ENCODE data around the gene TWIST2. TPM values are rescaled to one million over a fixed set of nuclear protein-coding genes. Genes with fewer than 3 reads are reported as not detected.

Gene TWIST2
- total and polyA plus RNA-seq, 9 of the 15 experiments (the other 6 are each of a cell fraction or from before 2014, with no cell fraction given): not detected

- TF ChIP-seq MTA1 (IDR thresholded peaks at IDR 0.05; ENCODE audit: borderline replicate concordance) (no peak), ZNF445 (CRISPR knock-in tag; IDR thresholded peaks at IDR 0.05; ENCODE audit: low read depth) (no peak), DEAF1 (CRISPR knock-in tag; IDR thresholded peaks at IDR 0.05) (no peak), MYNN (IDR thresholded peaks at IDR 0.05) (no peak), MYNN (CRISPR knock-in tag; IDR thresholded peaks at IDR 0.05) (no peak), ZNF785 (CRISPR knock-in tag; IDR thresholded peaks at IDR 0.05) (no peak), ZNF778 (CRISPR knock-in tag; IDR thresholded peaks at IDR 0.05) (no peak), ZNF224 (CRISPR knock-in tag; IDR thresholded peaks at IDR 0.05) (peak; percentile 93), ETV6 (IDR thresholded peaks at IDR 0.05; ENCODE audit: borderline replicate concordance in 1 of 2, low read depth in 2 of 2, low read length in 1 of 2) (no peak), ETV6 (CRISPR knock-in tag; IDR thresholded peaks at IDR 0.05; ENCODE audit: borderline replicate concordance) (peak; percentile 98), ZNF316 (IDR thresholded peaks at IDR 0.05) (no peak)
- TF ChIP-seq, protein P1, sequence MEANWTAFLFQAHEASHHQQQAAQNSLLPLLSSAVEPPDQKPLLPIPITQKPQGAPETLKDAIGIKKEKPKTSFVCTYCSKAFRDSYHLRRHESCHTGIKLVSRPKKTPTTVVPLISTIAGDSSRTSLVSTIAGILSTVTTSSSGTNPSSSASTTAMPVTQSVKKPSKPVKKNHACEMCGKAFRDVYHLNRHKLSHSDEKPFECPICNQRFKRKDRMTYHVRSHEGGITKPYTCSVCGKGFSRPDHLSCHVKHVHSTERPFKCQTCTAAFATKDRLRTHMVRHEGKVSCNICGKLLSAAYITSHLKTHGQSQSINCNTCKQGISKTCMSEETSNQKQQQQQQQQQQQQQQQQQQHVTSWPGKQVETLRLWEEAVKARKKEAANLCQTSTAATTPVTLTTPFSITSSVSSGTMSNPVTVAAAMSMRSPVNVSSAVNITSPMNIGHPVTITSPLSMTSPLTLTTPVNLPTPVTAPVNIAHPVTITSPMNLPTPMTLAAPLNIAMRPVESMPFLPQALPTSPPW (CRISPR knock-in tag; IDR thresholded peaks at IDR 0.05): no peak
- TF ChIP-seq, protein P2, sequence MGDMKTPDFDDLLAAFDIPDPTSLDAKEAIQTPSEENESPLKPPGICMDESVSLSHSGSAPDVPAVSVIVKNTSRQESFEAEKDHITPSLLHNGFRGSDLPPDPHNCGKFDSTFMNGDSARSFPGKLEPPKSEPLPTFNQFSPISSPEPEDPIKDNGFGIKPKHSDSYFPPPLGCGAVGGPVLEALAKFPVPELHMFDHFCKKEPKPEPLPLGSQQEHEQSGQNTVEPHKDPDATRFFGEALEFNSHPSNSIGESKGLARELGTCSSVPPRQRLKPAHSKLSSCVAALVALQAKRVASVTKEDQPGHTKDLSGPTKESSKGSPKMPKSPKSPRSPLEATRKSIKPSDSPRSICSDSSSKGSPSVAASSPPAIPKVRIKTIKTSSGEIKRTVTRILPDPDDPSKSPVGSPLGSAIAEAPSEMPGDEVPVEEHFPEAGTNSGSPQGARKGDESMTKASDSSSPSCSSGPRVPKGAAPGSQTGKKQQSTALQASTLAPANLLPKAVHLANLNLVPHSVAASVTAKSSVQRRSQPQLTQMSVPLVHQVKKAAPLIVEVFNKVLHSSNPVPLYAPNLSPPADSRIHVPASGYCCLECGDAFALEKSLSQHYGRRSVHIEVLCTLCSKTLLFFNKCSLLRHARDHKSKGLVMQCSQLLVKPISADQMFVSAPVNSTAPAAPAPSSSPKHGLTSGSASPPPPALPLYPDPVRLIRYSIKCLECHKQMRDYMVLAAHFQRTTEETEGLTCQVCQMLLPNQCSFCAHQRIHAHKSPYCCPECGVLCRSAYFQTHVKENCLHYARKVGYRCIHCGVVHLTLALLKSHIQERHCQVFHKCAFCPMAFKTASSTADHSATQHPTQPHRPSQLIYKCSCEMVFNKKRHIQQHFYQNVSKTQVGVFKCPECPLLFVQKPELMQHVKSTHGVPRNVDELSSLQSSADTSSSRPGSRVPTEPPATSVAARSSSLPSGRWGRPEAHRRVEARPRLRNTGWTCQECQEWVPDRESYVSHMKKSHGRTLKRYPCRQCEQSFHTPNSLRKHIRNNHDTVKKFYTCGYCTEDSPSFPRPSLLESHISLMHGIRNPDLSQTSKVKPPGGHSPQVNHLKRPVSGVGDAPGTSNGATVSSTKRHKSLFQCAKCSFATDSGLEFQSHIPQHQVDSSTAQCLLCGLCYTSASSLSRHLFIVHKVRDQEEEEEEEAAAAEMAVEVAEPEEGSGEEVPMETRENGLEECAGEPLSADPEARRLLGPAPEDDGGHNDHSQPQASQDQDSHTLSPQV (IDR thresholded peaks at IDR 0.05): no peak
- TF ChIP-seq, protein P3, sequence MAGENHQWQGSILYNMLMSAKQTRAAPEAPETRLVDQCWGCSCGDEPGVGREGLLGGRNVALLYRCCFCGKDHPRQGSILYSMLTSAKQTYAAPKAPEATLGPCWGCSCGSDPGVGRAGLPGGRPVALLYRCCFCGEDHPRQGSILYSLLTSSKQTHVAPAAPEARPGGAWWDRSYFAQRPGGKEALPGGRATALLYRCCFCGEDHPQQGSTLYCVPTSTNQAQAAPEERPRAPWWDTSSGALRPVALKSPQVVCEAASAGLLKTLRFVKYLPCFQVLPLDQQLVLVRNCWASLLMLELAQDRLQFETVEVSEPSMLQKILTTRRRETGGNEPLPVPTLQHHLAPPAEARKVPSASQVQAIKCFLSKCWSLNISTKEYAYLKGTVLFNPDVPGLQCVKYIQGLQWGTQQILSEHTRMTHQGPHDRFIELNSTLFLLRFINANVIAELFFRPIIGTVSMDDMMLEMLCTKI (IDR thresholded peaks at IDR 0.05; ENCODE audit: partially characterized antibody): no peak
- TF ChIP-seq, protein P4, sequence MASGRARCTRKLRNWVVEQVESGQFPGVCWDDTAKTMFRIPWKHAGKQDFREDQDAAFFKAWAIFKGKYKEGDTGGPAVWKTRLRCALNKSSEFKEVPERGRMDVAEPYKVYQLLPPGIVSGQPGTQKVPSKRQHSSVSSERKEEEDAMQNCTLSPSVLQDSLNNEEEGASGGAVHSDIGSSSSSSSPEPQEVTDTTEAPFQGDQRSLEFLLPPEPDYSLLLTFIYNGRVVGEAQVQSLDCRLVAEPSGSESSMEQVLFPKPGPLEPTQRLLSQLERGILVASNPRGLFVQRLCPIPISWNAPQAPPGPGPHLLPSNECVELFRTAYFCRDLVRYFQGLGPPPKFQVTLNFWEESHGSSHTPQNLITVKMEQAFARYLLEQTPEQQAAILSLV (tag; IDR thresholded peaks at IDR 0.05): no peak
These were observed 33.6 kb downstream of the TWIST2 start (continued) for GRCh38 chr2:238881353-238882081.

Data from K562 (cell line).